ENCODE data around the gene PRKCH.

PRKCH gene

GRCh38 chr14:61321385-61322010, at the start of gene PRKCH:
Gene PRKCH (plus strand): TSS chr14:61321579. CDS start chr14:61322102, 523 bp downstream.
- no peak for DNase-seq

GRCh38 chr14:61277232-61277631, 44.1 kb upstream of the PRKCH start:
- no peak for DNase-seq

- DNase-seq: no peak
Measured at GRCh38 chr14:61277784-61278183, 43.6 kb upstream of the PRKCH start.

GRCh38 chr14:61279082-61279481, 42.3 kb upstream of the PRKCH start:
- DNase-seq: no peak

GRCh38 chr14:61280092-61280525, 41.3 kb upstream of the PRKCH start:
- DNase-seq: no peak

GRCh38 chr14:61280526-61281185, 40.7 kb upstream of the PRKCH start:
- no peak for DNase-seq

GRCh38 chr14:61281186-61281947, 40.0 kb upstream of the PRKCH start, which contains the start of gene TMEM30B:
Gene TMEM30B (minus strand): TSS chr14:61281338. CDS start chr14:61281147, 191 bp downstream.
- DNase-seq: peak; percentile 13

GRCh38 chr14:61281948-61282275, 39.5 kb upstream of the PRKCH start:
- DNase-seq: no peak

- no peak for DNase-seq
Measured at GRCh38 chr14:61282746-61283145, 38.6 kb upstream of the PRKCH start.

- DNase-seq: no peak
Measured at GRCh38 chr14:61284001-61284400, 37.4 kb upstream of the PRKCH start.

GRCh38 chr14:61285364-61285763, 36.0 kb upstream of the PRKCH start:
- no peak for DNase-seq

GRCh38 chr14:61287196-61287595, 34.2 kb upstream of the PRKCH start:
- DNase-seq: no peak

GRCh38 chr14:61288228-61288627, 33.2 kb upstream of the PRKCH start:
- no peak for DNase-seq

- no peak for DNase-seq
Measured at GRCh38 chr14:61288720-61289119, 32.7 kb upstream of the PRKCH start.

GRCh38 chr14:61290701-61291100, 30.7 kb upstream of the PRKCH start:
- DNase-seq: no peak

GRCh38 chr14:61296151-61296550, 25.2 kb upstream of the PRKCH start:
- DNase-seq: no peak

GRCh38 chr14:61296719-61297502, 24.5 kb upstream of the PRKCH start:
- DNase-seq: no peak

GRCh38 chr14:61297581-61297980, 23.8 kb upstream of the PRKCH start:
- DNase-seq: no peak

GRCh38 chr14:61298824-61299223, 22.6 kb upstream of the PRKCH start:
- no peak for DNase-seq

GRCh38 chr14:61300209-61300608, 21.2 kb upstream of the PRKCH start:
- DNase-seq: no peak

GRCh38 chr14:61300754-61301153, 20.6 kb upstream of the PRKCH start:
- no peak for DNase-seq

- DNase-seq: no peak
Measured at GRCh38 chr14:61304688-61305087, 16.7 kb upstream of the PRKCH start.

- DNase-seq: no peak
Measured at GRCh38 chr14:61308198-61308597, 13.2 kb upstream of the PRKCH start.

Data from NCI-H1436 treated with DMSO at 0.1 percent for 48 hours (cell line).